NCI-H1436 (cell line): ENCODE results near the gene SMS.
"Not testable (repeated sequence)": the region's sequence is repeated elsewhere in the genome, so short reads cannot be mapped to it uniquely, and the experiment has no call there.

Experiments used
- DNase-seq: peaks from one replicate; lab custom pipeline; 2025; lab: John Stamatoyannopoulos, UW

SMS gene

DNA sequence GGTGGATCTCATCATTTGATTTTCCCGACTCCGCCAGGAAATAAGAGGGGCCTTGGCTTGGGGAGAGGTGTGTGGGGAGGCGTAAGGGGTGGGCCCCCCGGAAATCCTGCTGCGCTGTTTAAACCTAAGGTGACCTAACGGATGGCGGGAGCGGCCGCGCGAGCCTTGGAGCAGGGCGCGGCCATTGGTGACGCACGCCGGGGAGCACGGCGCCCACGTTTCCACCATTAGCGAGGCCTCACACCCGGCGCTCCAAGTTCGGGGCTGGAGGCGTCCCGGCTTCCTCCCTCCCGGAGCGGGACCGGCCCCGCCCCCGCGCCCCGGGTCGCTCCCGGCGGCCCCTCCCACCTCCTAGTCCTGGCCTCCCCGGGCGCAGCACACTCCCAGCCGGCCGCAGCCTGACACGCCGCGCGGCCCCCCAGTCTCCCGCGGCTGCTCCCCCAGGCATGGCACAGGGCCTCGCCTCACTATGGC, at the start of gene SMS:
TSS of gene SMS (plus strand) at position 354 of the 474 bp plus-strand sequence. CDS start at position 470, 116 bp downstream.
- DNase-seq: peak; percentile 54

GRCh38 chrX:21905313-21905712, 35.2 kb upstream of the SMS start:
- no peak for DNase-seq

- DNase-seq: no peak
Observed at GRCh38 chrX:21905953-21906352, 34.6 kb upstream of the SMS start.

- DNase-seq: no peak
Observed at GRCh38 chrX:21907260-21907659, 33.2 kb upstream of the SMS start.

DNA sequence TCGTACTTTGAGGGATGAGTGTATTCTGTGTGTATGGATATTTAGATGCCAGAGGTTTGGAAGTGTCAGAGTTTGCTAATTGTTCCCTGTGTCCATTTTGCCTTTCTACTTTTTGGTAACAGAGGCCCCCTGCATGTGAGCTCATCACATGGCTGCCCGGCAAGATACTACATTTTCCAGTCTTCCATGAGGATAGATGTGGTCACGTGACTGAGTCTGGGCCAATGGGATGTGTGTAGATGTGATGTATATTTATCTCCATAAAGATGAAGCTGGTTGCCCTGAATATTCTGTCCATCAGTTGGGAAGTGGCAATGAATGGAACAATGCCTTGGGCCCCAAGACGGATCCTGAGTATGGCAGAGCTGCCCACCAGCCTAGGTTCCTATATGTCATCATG, 29.0 kb upstream of the SMS start:
- DNase-seq: no peak

DNA sequence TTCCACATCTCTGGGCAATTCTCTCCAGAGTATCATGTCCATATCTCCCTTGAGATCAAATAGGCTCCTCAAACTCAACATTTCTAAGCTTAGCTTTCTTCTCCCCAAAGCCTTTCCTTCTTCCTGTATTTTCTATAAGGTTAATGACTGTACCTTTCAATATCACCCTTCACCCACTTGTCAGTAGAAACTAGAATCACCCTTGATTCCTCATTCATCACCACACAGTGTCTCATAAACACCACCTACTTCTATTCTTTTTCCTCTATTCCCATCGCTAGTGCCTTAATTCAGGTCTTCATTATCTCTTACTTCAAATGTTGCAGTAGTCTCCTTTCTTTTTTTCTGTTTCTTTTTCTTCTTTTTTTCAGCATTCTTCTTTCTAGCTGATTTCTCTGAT, 28.3 kb upstream of the SMS start:
- DNase-seq: no peak

GRCh38 chrX:21912989-21913388, 27.5 kb upstream of the SMS start:
- DNase-seq: no peak

- no peak for DNase-seq
Observed at GRCh38 chrX:21926116-21926515, 14.4 kb upstream of the SMS start.

DNA sequence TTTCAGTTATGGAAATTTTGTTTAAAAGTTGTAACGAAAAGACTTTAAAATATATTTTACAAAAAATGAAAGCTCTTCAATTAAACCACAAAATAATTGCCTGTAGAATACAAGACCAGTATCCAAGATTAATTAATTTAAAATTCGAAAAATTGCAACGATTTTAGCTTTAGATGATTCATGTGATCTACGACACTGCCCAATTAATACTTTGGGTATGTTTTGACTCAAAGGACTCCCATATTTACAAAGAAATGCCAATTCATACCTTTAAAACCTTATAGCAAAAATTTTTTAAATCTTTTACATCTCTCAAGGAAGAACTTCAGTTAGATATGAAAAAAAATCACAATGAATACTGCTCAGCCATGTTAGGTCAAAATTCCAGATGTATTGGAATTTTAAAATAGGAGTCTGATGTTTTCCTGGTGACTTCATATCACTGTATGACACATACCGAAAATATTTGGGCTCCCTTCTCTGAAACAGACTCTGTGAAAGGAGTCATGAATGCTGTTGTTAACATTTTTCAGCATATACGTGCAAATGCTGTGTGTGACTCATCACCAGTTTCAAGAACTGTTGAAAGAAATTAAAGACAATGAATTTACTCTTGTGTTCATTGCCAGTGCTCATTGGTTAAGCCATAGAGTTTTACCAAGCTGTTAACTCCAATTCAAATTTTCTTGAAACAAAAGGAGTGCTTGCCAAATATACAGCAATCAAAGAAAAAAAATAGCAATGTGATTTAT, 13.8 kb upstream of the SMS start:
- no peak for DNase-seq

GRCh38 chrX:21929209-21929608, 11.3 kb upstream of the SMS start:
- DNase-seq: no peak

DNA sequence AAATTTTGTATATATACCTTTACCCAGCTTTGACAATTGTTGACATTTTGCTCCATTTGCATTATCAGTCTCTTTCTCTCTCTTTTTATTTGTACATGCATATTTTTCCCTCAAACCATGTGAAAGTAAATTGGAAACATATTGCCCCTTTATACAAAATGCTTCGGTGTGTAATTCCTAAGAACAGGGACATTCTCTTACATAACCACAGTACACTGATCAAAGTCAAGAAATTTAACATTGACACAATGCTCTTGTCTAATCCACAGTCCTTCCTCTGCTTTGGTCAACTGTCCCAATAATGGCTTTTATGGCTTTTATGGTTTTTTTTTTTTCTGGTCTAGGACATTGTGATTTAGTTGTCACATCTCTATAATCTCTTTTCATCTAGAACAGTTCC, 9.5 kb upstream of the SMS start:
- DNase-seq: no peak

GRCh38 chrX:21932292-21933002, 8.1 kb upstream of the SMS start:
- DNase-seq: no peak

GRCh38 chrX:21933077-21933476, 7.4 kb upstream of the SMS start:
- DNase-seq: no peak

- DNase-seq: no peak
Observed at GRCh38 chrX:21934414-21934813, 6.1 kb upstream of the SMS start.

GRCh38 chrX:21939906-21940305, 603 bp upstream of the SMS start:
- DNase-seq: no peak

DNA sequence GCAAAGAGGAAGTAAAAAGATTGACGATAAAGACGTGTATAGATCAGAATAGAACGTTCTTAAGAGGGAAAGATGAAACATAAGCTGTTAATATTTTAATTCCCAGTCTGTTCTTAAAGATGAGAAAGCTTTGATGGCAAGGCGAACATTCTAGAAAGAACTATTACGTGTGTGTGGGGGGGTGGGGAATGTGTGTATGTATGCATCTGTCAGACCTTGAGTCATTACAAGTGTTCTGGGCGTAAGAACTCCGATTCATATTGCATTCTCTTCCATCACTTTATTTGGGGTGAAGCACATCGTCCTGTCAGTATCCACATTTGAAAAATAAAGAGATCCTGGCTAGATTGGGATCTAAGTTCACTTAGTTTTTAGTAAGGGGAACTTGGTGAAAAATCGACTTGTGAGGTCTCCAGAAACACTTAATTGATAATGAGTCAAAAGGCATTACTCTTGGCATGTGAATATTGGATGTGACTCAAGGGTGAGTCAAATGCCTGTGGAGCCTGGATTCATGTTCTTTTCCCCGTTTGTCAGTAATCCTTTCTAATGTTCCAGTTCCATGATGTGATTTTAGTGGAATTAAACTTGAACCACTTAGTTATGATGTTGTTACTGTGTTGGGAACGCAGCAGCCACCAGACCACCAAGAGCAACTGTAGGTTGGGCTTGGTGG, 3.1 kb downstream of the SMS start:
- DNase-seq: no peak

GRCh38 chrX:21944136-21944615, 3.7 kb downstream of the SMS start:
- no peak for DNase-seq

- no peak for DNase-seq
Observed at GRCh38 chrX:21946925-21947641, 6.6 kb downstream of the SMS start.

- no peak for DNase-seq
Observed at GRCh38 chrX:21947671-21948070, 7.2 kb downstream of the SMS start.

DNA sequence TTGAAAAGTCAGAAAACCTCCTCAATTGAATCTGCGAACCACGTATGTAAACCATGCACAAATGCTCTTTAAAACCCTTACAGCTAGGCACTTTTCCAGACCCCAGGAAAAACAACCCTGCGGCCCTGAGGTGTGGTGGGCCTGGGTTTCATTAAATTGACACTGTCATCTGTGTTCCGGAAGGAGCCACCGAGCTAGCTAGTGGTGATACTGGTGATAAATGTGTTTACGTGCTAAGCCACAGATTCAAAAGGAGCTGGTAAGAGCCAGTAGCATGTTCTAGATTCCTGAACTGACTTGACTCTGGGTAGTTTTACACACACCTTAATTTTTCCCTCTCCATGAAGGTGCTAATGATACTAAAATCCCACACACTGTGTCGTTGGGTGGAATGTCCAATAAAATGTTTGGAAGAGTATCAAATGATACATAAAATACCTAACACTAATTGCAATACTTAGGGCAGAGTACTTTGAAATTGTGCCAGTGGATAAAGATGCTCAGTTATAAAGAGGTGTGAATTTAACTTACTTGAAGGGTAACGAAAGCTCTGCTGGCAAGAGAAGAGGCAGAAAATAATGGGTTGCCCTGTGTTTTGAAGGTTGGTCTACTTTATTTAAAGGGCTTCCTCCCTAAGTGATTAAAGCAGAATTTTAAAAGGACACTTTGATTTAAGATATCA, 8.5 kb downstream of the SMS start:
- DNase-seq: no peak

DNA sequence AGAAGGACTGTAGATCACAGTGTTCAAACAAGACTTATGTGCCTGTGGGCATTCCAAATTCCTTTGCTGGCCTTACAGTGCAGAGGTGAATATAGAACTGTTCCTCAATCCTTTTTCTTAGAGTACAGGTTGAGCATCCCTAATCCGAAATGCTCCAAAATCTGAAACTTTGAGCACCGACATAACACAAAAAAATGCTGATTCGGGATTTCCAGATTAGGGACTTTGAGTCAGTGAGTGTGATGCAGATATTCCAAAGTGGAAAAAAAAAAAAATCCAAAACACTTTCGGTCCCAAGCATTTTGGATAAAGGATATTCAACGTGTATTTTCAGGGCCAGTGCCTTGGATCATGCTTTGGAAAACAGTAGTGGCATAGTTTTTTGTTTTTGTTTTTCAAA, 9.2 kb downstream of the SMS start:
- no peak for DNase-seq

DNA sequence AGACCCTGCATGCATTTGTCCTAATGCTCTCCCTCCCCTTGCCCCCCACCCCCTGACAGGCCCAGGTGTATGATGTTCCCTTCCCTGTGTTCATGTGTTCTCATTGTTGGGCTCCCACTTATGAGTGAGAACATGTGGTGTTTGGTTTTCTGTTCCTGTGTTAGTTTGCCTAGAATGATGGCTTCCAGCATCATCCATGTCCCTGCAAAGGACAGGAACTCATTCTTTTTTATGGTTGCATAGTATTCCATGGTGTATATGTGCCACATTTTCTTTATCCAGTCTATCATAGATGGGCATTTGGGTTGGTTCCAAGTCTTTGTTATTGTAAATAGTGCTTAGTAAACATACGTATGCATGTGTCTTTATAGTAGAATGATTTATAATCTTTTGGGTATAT, 10.0 kb downstream of the SMS start:
- DNase-seq: not testable (repeated sequence)
